IMR-90 (cell line): Measurements from ENCODE around the gene PCCA. TPM values are rescaled to one million over a fixed set of nuclear protein-coding genes. Genes with fewer than 3 reads are reported as not detected.

Experiments
- ATAC-seq: fragments of 200-7000 bp; cut with Tn5 transposase; 2 replicates; pipeline ENCODE4 v1.9.1; 2020; ENCODE audit warnings: low read depth, mild to moderate bottlenecking, moderate library complexity
- BruUV-seq: library from RNA; stranded (reverse); fragments of 400-500 nt; replicated peaks from 2 replicates; lab custom pipeline; 2021; lab: Mats Ljungman, UMichigan
- CTCF ChIA-PET: fragments of 300-600 bp; formaldehyde crosslinking; extraction: SDS; loops from one replicate; lab custom pipeline; 2021; ENCODE audit warnings: antibody characterized with exemption; lab: Yijun Ruan, JAX
- POLR2A ChIA-PET: fragments of 300-600 bp; sonication (Branson Sonifier 250); formaldehyde crosslinking; loops from one replicate; lab custom pipeline; 2022; ENCODE audit warnings: antibody characterized with exemption; ENCODE audit not compliant: unreplicated experiment; lab: Charles Lee
- DNase-seq: peaks from one replicate; pipeline ENCODE4 v3.0.0; 2013
- H2AFZ ChIP-seq: replicated peaks from 2 replicates; pipeline ENCODE3; 2013; ENCODE audit warnings: low read length, mild to moderate bottlenecking; ENCODE audit not compliant: poor library complexity
- H2AK5ac ChIP-seq: 2 replicates; pipeline ENCODE4 v1.6.1; 2013; ENCODE audit warnings: low read depth, low read length, inconsistent platforms
- H2AK9ac ChIP-seq: replicated peaks from 2 replicates; pipeline ENCODE3; 2013; ENCODE audit warnings: mild to moderate bottlenecking, low read depth, low read length, moderate library complexity; ENCODE audit not compliant: poor library complexity
- H2BK120ac ChIP-seq: 2 replicates; pipeline ENCODE4 v1.6.1; 2013; ENCODE audit warnings: low read depth, low read length, inconsistent platforms
- H2BK15ac ChIP-seq: 3 replicates; pipeline ENCODE4 v1.6.1; 2013; ENCODE audit warnings: low read depth, low read length, inconsistent platforms
- H2BK20ac ChIP-seq: 2 replicates; pipeline ENCODE4 v1.6.1; 2013; ENCODE audit warnings: low read depth, mild to moderate bottlenecking, inconsistent platforms, low read length, moderate library complexity
- H2BK5ac ChIP-seq: 2 replicates; pipeline ENCODE4 v1.6.1; 2013; ENCODE audit warnings: mild to moderate bottlenecking, low read depth, low read length, inconsistent platforms; ENCODE audit not compliant: poor library complexity, severe bottlenecking
- H3K14ac ChIP-seq: replicated peaks from 2 replicates; pipeline ENCODE4 v1.6.1; 2013; ENCODE audit warnings: low read depth, low read length, inconsistent platforms
- H3K18ac ChIP-seq: 2 replicates; pipeline ENCODE4 v1.6.1; 2013; ENCODE audit warnings: low read depth, low read length, control low read depth
- H3K23ac ChIP-seq: 2 replicates; pipeline ENCODE4 v1.6.1; 2013; ENCODE audit warnings: low read depth, low read length, inconsistent platforms
- H3K27ac ChIP-seq: 2 replicates; pipeline ENCODE4 v1.5.1; 2013; ENCODE audit warnings: mild to moderate bottlenecking, control low read depth, low read length; ENCODE audit not compliant: insufficient read depth
- H3K27me3 ChIP-seq: 2 replicates; pipeline ENCODE4 v1.6.1; 2013; ENCODE audit warnings: low read length; ENCODE audit not compliant: control insufficient read depth, insufficient read depth
- H3K36me3 ChIP-seq: 2 replicates; pipeline ENCODE4 v1.6.1; 2013; ENCODE audit warnings: low read length, mixed read lengths; ENCODE audit not compliant: control insufficient read depth, insufficient read depth
- H3K4ac ChIP-seq: 2 replicates; pipeline ENCODE4 v1.6.1; 2013; ENCODE audit warnings: low read depth, low read length, inconsistent platforms
- H3K4me1 ChIP-seq: 2 replicates; pipeline ENCODE4 v1.6.1; 2013; ENCODE audit warnings: low read length, mixed read lengths; ENCODE audit not compliant: control insufficient read depth, insufficient read depth
- H3K4me2 ChIP-seq: 2 replicates; pipeline ENCODE4 v1.6.1; 2013; ENCODE audit warnings: low read depth, mild to moderate bottlenecking, control low read depth, low read length, moderate library complexity
- H3K4me3 ChIP-seq: 2 replicates; pipeline ENCODE4 v1.5.1; 2013; ENCODE audit warnings: low read depth, mild to moderate bottlenecking, control low read depth, low read length, moderate library complexity; ENCODE audit not compliant: insufficient read depth
- H3K56ac ChIP-seq: 2 replicates; pipeline ENCODE4 v1.6.1; 2013; ENCODE audit warnings: low read length, inconsistent platforms; ENCODE audit not compliant: insufficient read depth; ENCODE audit errors: extremely low read depth
- H3K79me1 ChIP-seq, 2 experiments: 2 replicates each; pipeline ENCODE4 v1.6.1; 2013; ENCODE audit warnings: low read length in 2 of 2, inconsistent platforms in 1 of 2, low read depth in 1 of 2
- H3K9ac ChIP-seq: 2 replicates; pipeline ENCODE4 v1.6.1; 2013; ENCODE audit warnings: low read depth, low read length, control low read depth
- H3K9me1 ChIP-seq: 2 replicates; pipeline ENCODE4 v1.6.1; 2013; ENCODE audit warnings: low read length, inconsistent platforms; ENCODE audit not compliant: insufficient read depth
- H3K9me3 ChIP-seq: 2 replicates; pipeline ENCODE4 v1.6.1; 2013; ENCODE audit warnings: low read length; ENCODE audit not compliant: control insufficient read depth, insufficient read depth
- H4K20me1 ChIP-seq: 2 replicates; pipeline ENCODE4 v1.6.1; 2013; ENCODE audit warnings: low read length, inconsistent platforms; ENCODE audit not compliant: insufficient read depth
- H4K5ac ChIP-seq: 2 replicates; pipeline ENCODE4 v1.6.1; 2013; ENCODE audit warnings: mild to moderate bottlenecking, low read depth, low read length, control low read depth
- H4K8ac ChIP-seq, 2 experiments: 2 replicates each; pipeline ENCODE4 v1.6.1; 2013; ENCODE audit warnings: low read depth in 2 of 2, low read length in 2 of 2, control low read depth in 1 of 2, inconsistent platforms in 1 of 2
- H4K91ac ChIP-seq: 2 replicates; pipeline ENCODE4 v1.6.1; 2013; ENCODE audit warnings: low read depth, low read length, inconsistent platforms; ENCODE audit not compliant: insufficient read depth
- BHLHE40 ChIP-seq: fragments of 150-350 bp; IDR thresholded peaks from 2 replicates; pipeline ENCODE4 v1.6.1; 2016; ENCODE audit warnings: mild to moderate bottlenecking, low read depth, low read length
- CHD1 ChIP-seq: IDR thresholded peaks from 2 replicates; pipeline ENCODE4 v1.6.1; 2012; ENCODE audit warnings: low read depth, low read length, improper control_type of control experiment
- FOS ChIP-seq: fragments of 150-350 bp; IDR thresholded peaks from 2 replicates; pipeline ENCODE4 v1.6.1; 2016; ENCODE audit warnings: low read depth, low read length
- MAFK ChIP-seq: IDR thresholded peaks from 2 replicates; pipeline ENCODE4 v1.6.1; 2012; ENCODE audit warnings: low read depth, low read length, improper control_type of control experiment
- MXI1 ChIP-seq: IDR thresholded peaks from 2 replicates; pipeline ENCODE4 v1.6.1; 2012; ENCODE audit warnings: low read depth, mild to moderate bottlenecking, low read length, moderate library complexity, borderline replicate concordance
- NFE2L2 ChIP-seq: fragments of 150-350 bp; IDR thresholded peaks from 2 replicates; pipeline ENCODE4 v1.6.1; 2016; ENCODE audit warnings: low read depth, mild to moderate bottlenecking, low read length
- POLR2A ChIP-seq: IDR thresholded peaks from 2 replicates; pipeline ENCODE4 v1.6.1; 2012; ENCODE audit warnings: mild to moderate bottlenecking, low read depth, low read length
- RAD21 ChIP-seq: IDR thresholded peaks from 2 replicates; pipeline ENCODE4 v1.6.1; 2012; ENCODE audit warnings: low read length, improper control_type of control experiment
- RCOR1 ChIP-seq: IDR thresholded peaks from 2 replicates; pipeline ENCODE4 v1.6.1; 2012; ENCODE audit warnings: mild to moderate bottlenecking, low read length, improper control_type of control experiment; ENCODE audit not compliant: insufficient replicate concordance
- RFX5 ChIP-seq: IDR thresholded peaks from 2 replicates; pipeline ENCODE4 v1.8.0; 2012; ENCODE audit warnings: low read depth, mild to moderate bottlenecking, low read length, moderate library complexity
- SMC3 ChIP-seq: fragments of 150-350 bp; IDR thresholded peaks from 2 replicates; pipeline ENCODE4 v1.6.1; 2016; ENCODE audit warnings: low read depth, mild to moderate bottlenecking, antibody characterized with exemption, low read length, moderate library complexity
- WGBS, 2 experiments: methylation state at CpG; one replicate each; pipeline versions ENCODE4 v1.1.5 to v1.1.7; 2013; ENCODE audit warnings: missing lambda C conversion rate in 2 of 2; ENCODE audit not compliant: insufficient read length in 1 of 2; ENCODE audit errors: extremely low coverage in 2 of 2; 5-methylcytosine and 5-hydroxymethylcytosine counted together
- dilution Hi-C: fragments of 300-500 bp; cut with HindIII; formaldehyde crosslinking; loops from one replicate; pipeline ENCODE4 v1.14.3; 2018; ENCODE audit warnings: low sequenced_read_pairs; ENCODE audit not compliant: unreplicated experiment
- in situ Hi-C: fragments of 300-500 bp; cut with MboI; formaldehyde crosslinking; loops from 3 replicates; pipeline ENCODE4 v1.14.3; 2019; ENCODE audit warnings: low sequenced_read_pairs, inconsistent platforms, mixed read lengths
- intact Hi-C: fragments of 100-400 bp; cut with micrococcal nuclease; formaldehyde crosslinking; loops from 2 replicates; pipeline ENCODE4 v1.10.0; 2022
- polyA plus RNA-seq, 3 experiments: library from polyadenylated mRNA; depleted of rRNA; stranded (reverse); fragments of >200 nt; gene quantifications; 2 replicates each; pipeline ENCODE4 v1.2.3, GENCODE V29; 2012; ENCODE audit warnings: low replicate concordance in 1 of 3
- total RNA-seq: library from RNA; depleted of rRNA; stranded (reverse); fragments of >200 nt; gene quantifications from 2 replicates; pipeline ENCODE4 v1.2.3, GENCODE V29; 2012
- TF ChIP-seq, protein P1 (sequence below): conservative IDR thresholded peaks from 2 replicates; pipeline ENCODE4 v1.5.1; 2012; ENCODE audit warnings: mild to moderate bottlenecking, low read depth, low read length, improper control_type of control experiment
- TF ChIP-seq, protein P2 (sequence below): fragments of 150-350 bp; IDR thresholded peaks from 2 replicates; pipeline ENCODE4 v1.6.1; 2016; ENCODE audit warnings: low read depth, mild to moderate bottlenecking, low read length, moderate library complexity, borderline replicate concordance

The PCCA gene
- total and polyA plus RNA-seq, 2 of the 4 experiments (the other 2 are of a cell fraction): 7.6 to 24.0 TPM

DNA sequence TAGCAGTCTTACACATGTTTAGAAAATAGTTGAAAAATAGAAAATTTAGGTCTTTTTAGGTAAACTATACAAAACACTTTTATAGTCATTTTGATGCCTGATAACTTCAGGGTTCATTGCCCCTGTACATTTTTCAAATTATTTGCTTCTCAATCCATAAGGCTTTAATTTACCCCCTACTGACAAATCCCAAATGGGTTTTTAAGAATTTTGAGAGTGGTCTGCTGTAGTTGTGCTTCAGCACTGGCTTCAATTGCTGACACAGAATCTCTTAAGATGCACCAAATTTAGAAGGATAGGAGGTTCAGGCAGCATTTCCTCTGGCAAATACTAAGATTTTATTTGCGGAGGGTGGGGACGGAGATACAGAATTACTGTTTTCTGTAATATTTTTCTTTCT, 89.4 kb downstream of the PCCA start:
- TF ChIP-seq CHD1 (no peak), SMC3 (no peak), RCOR1 (no peak), MAFK (no peak), RAD21 (no peak), MXI1 (no peak), NFE2L2 (no peak), FOS (no peak), POLR2A (no peak), RFX5 (no peak), BHLHE40 (no peak)
- TF ChIP-seq, protein P1, sequence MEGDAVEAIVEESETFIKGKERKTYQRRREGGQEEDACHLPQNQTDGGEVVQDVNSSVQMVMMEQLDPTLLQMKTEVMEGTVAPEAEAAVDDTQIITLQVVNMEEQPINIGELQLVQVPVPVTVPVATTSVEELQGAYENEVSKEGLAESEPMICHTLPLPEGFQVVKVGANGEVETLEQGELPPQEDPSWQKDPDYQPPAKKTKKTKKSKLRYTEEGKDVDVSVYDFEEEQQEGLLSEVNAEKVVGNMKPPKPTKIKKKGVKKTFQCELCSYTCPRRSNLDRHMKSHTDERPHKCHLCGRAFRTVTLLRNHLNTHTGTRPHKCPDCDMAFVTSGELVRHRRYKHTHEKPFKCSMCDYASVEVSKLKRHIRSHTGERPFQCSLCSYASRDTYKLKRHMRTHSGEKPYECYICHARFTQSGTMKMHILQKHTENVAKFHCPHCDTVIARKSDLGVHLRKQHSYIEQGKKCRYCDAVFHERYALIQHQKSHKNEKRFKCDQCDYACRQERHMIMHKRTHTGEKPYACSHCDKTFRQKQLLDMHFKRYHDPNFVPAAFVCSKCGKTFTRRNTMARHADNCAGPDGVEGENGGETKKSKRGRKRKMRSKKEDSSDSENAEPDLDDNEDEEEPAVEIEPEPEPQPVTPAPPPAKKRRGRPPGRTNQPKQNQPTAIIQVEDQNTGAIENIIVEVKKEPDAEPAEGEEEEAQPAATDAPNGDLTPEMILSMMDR: no peak
- TF ChIP-seq, protein P2, sequence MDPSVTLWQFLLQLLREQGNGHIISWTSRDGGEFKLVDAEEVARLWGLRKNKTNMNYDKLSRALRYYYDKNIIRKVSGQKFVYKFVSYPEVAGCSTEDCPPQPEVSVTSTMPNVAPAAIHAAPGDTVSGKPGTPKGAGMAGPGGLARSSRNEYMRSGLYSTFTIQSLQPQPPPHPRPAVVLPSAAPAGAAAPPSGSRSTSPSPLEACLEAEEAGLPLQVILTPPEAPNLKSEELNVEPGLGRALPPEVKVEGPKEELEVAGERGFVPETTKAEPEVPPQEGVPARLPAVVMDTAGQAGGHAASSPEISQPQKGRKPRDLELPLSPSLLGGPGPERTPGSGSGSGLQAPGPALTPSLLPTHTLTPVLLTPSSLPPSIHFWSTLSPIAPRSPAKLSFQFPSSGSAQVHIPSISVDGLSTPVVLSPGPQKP: no peak
- no peak overlapping the region for H2BK15ac ChIP-seq
- peaks cover 8% of the 10 kb centered on the region; the same call in 1 of the 2 replicates for H3K9me1 ChIP-seq
- no peak overlapping the region for H3K4ac ChIP-seq
- H3K18ac ChIP-seq: no peak overlapping the region
- WGBS, 2 experiments: no CpG with 5 or more reads among the region's 2 CpGs
- no peak overlapping the region for H3K4me3 ChIP-seq
- intact Hi-C loops (no loop called here), dilution Hi-C loops (no loop called here), in situ Hi-C loops (no loop called here)
- no peak overlapping the region for H2BK5ac ChIP-seq
- H3K9me3 ChIP-seq: no peaks in the 10 kb centered on the region
- no peak overlapping the region for H2AK5ac ChIP-seq
- no peak overlapping the region for H4K8ac ChIP-seq
- BruUV-seq: no TSS peak
- no peak overlapping the region for H4K91ac ChIP-seq
- H3K14ac ChIP-seq: no peak overlapping the region
- 0 out of 2 replicates have a peak, but pooled peaks cover 5% of the 10 kb centered on the region for H4K20me1 ChIP-seq
- ChIA-PET CTCF (no interaction called here), POLR2A (no interaction called here)
- H3K79me1 ChIP-seq: peaks cover 13 to 26% of the 10 kb centered on the region in 2 experiments
- H3K56ac ChIP-seq: no peak overlapping the region
- H2BK20ac ChIP-seq: no peak overlapping the region
- no peak overlapping the region for H3K23ac ChIP-seq
- H3K27me3 ChIP-seq: no peaks in the 10 kb centered on the region
- no peak overlapping the region for H4K5ac ChIP-seq
- no peak overlapping the region for H2AK9ac ChIP-seq
- H3K36me3 ChIP-seq: no peaks in the 10 kb centered on the region
- ATAC-seq (no peak), DNase-seq (no peak)
- H3K9ac ChIP-seq: no peak overlapping the region
- H2BK120ac ChIP-seq: no peak overlapping the region
- peaks cover 8% of the 10 kb centered on the region; the same call in 1 of the 2 replicates for H3K4me1 ChIP-seq
- no peak overlapping the region for H3K4me2 ChIP-seq
- H2AFZ ChIP-seq: no peak overlapping the region
- no peak overlapping the region for H3K27ac ChIP-seq
